ENCODE results near the gene DMBX1.

- TF ChIP-seq, protein P1, sequence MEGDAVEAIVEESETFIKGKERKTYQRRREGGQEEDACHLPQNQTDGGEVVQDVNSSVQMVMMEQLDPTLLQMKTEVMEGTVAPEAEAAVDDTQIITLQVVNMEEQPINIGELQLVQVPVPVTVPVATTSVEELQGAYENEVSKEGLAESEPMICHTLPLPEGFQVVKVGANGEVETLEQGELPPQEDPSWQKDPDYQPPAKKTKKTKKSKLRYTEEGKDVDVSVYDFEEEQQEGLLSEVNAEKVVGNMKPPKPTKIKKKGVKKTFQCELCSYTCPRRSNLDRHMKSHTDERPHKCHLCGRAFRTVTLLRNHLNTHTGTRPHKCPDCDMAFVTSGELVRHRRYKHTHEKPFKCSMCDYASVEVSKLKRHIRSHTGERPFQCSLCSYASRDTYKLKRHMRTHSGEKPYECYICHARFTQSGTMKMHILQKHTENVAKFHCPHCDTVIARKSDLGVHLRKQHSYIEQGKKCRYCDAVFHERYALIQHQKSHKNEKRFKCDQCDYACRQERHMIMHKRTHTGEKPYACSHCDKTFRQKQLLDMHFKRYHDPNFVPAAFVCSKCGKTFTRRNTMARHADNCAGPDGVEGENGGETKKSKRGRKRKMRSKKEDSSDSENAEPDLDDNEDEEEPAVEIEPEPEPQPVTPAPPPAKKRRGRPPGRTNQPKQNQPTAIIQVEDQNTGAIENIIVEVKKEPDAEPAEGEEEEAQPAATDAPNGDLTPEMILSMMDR (IDR thresholded peaks at IDR 0.05), result no peak
- TF ChIP-seq POLR2A (IDR thresholded peaks at IDR 0.05; ENCODE audit: low read depth), result no peak
- no peak for TF ChIP-seq EP300 (IDR thresholded peaks at IDR 0.05)
These were observed 45.2 kb upstream of the DMBX1 start for GRCh38 chr1:46444466-46444865.
